GM12873 (cell line): ENCODE data around the gene PITPNC1.

Experiments
- TF ChIP-seq, protein P1 (sequence below): IDR thresholded peaks from 2 replicates; pipeline ENCODE4 v1.5.1; 2012; ENCODE audit warnings: low read depth, mild to moderate bottlenecking, moderate library complexity, low read length, control low read depth; ENCODE audit not compliant: insufficient read depth; ENCODE audit errors: missing control alignments

The PITPNC1 gene

DNA sequence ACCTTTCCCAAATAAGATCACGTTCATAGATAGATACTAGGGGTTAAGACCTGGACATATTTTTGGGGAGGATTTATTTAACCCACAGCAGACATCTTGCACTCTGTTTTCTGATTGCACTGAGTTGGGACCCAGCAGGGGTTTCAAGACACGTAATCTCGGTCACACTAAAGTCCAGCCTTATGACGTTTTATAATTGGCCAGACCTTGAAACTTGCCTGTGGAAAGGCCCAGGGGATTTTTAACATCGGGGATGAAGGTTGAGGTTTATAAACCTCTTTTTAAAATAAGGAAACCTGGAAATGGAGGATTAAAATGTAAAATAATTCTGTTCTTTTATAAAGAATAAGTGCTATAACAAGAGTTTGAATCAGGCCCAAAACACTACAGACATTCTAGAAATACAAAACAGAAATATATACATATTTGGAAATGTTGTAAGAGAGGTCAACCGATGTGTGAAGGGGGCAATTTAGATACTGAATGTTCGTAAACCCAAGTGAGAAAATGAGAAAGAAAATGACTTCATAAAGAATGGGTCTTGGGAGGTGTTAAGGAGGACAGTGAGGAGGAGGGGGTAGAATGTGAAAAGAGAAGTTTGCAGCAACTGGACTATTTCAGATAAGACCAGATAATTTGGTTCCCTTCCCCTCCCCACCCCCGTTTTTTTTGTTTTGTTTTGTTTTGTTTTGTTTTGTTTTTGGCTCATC, 279.6 kb downstream of the PITPNC1 start:
- TF ChIP-seq, protein P1, sequence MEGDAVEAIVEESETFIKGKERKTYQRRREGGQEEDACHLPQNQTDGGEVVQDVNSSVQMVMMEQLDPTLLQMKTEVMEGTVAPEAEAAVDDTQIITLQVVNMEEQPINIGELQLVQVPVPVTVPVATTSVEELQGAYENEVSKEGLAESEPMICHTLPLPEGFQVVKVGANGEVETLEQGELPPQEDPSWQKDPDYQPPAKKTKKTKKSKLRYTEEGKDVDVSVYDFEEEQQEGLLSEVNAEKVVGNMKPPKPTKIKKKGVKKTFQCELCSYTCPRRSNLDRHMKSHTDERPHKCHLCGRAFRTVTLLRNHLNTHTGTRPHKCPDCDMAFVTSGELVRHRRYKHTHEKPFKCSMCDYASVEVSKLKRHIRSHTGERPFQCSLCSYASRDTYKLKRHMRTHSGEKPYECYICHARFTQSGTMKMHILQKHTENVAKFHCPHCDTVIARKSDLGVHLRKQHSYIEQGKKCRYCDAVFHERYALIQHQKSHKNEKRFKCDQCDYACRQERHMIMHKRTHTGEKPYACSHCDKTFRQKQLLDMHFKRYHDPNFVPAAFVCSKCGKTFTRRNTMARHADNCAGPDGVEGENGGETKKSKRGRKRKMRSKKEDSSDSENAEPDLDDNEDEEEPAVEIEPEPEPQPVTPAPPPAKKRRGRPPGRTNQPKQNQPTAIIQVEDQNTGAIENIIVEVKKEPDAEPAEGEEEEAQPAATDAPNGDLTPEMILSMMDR, result no peak

DNA sequence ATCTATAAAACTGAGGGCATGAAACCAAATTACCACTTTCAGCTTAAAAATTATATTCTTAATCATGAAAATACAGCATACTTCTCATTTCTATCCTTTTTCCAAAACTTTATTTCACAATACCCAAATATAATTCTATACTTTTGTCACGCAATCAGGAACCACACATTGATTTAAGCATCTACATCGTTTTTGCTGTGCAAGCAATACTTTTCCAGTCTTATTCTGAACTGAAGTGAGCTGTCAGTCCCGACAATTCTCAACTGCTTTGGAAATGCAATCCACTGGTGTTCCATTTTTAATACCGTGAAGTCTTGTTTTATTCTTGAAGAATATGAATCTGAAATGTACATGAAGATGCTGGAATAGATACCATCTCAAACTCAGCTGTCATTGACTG, 280.5 kb downstream of the PITPNC1 start:
- TF ChIP-seq, protein P1, result no peak

DNA sequence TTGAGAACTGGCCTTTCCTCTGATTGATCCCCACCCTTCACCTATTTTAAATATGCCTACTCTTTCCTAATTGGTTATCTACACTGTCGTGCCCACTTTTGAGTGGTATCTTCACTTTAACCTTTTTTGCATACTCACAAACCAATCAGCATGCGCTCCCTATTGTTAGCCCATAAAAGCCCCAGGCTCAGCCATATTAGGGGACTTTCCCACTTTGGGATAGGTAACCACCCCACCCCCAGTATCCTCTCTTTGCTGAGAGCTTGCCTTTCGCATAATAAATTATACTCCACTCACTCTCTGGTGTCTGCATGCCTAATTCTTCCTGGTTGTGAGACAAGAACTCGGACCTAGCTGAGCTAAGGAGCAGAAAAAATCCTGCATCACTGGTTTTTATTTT, 281.2 kb downstream of the PITPNC1 start:
- TF ChIP-seq, protein P1, result no peak

DNA sequence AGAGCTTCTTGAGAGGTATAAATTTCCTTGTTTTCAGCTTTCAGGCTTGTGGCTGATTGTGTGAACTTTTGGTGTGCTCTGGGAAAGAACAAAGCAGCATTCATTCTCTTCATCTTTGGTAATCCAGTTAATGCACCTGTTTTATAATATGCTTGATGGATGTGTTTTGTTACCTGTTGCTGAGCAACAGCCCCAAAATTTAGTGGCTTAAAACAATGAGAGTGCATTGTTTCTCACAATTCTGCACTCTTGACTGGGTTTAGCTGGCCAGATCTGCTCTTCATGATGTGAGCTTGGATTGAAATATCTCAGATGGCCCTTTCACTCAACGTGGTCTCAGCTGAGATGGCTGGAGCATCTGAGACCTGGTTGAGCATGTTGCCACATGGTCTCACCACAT, 281.9 kb downstream of the PITPNC1 start:
- TF ChIP-seq, protein P1, result no peak

DNA sequence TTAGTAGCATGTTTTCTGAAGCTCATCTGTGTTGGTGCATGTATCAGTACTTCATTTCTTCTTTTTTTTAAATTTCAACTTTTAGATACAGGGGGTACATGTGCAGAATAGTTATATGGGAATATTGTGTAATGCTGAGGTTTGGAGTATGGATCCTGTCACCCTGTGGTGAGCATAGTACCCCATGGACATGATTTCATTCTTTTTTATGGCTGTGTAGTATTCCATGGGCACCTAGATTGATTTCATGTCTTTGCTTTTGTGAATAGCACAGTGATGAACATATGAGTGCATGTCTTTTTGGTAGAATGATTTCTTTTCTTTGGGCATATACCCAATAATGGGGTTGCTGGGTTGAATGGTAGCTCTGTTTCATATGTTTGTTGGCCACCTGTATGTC, 285.6 kb downstream of the PITPNC1 start:
- TF ChIP-seq, protein P1, result no peak

DNA sequence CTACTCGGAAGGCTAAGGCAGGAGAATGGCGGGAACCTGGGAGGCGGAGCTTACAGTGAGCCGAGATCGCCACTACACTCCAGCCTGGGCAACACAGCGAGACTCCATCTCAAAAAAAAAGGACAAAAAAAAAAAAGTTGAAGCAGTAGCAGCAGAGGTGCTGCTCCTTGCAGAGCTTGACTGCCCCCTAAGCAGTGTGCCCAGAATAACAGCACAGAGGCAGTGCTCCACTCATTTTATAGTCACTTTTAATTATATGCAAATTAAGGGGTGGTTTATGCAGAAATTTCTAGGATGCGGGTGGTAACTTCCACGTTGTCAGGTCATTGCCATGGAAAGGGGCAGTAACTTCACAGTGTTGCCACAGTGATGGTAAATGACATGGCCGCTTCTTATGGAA, 286.4 kb downstream of the PITPNC1 start:
- TF ChIP-seq, protein P1, result peak; percentile 5

DNA sequence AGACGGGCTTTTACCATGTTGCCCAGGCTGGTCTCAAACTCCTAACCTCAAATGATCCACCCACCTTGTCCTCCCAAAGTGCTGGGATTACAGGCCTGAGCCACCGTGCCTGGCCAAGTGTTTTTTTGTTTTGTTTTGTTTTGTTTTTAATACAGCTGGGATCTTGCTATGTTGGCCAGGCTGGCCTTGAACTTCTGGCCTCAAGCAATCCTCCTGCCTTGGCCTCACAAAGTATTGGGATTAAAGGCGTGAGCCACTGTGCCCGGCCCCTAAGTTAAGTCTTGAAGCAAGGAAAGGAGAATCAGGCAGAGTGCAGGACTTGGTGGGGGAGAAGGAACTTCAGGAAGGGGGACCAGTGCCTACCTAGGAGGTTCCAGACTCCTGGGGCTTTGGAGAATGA, 288.9 kb downstream of the PITPNC1 start:
- TF ChIP-seq, protein P1, result no peak
